CD4-positive, alpha-beta T cell (primary cell): ENCODE results near the gene SLC19A1. TPM values are rescaled to one million over a fixed set of nuclear protein-coding genes. Genes with fewer than 3 reads are reported as not detected.

Experiments used
- ATAC-seq: fragments of 200-7000 bp; cut with Tn5 transposase; one replicate; pipeline ENCODE4 v1.10.0; 2022; ENCODE audit warnings: mild to moderate bottlenecking; ENCODE audit not compliant: poor library complexity
- CTCF ChIA-PET: fragments of 350-600 bp; sonication (Branson Sonifier 250); formaldehyde crosslinking; loops from one replicate; lab custom pipeline; 2021; ENCODE audit warnings: antibody characterized with exemption, inconsistent platforms; lab: Charles Lee
- POLR2A ChIA-PET: fragments of 350-600 bp; sonication (Branson Sonifier 250); formaldehyde crosslinking; loops from one replicate; lab custom pipeline; 2021; ENCODE audit warnings: antibody characterized with exemption, inconsistent platforms; lab: Charles Lee
- DNase-seq, 14 experiments: peaks; one replicate each; pipeline ENCODE4 v3.0.0-alpha.2; 2013 to 2020; ENCODE audit warnings: mixed read lengths in 2 of 14
- H3K27ac ChIP-seq, 2 donors: one replicate each; pipeline versions ENCODE4 v1.5.1 to v1.7.0; 2013; ENCODE audit warnings: low read length in 2 of 2, low read depth in 1 of 2, mild to moderate bottlenecking in 1 of 2
- H3K27me3 ChIP-seq, 2 experiments: 1 replicate in 1 of 2; 2 replicates in 1 of 2; pipeline versions ENCODE4 v1.6.1 to v1.7.0; 2013; ENCODE audit warnings: low read length in 2 of 2, control low read depth in 1 of 2, mild to moderate bottlenecking in 1 of 2, moderate library complexity in 1 of 2; ENCODE audit not compliant: insufficient read depth in 2 of 2, control insufficient read depth in 1 of 2
- H3K36me3 ChIP-seq: one replicate; pipeline ENCODE4 v1.6.1; 2013; ENCODE audit warnings: low read length, control low read depth; ENCODE audit not compliant: insufficient read depth
- H3K4me1 ChIP-seq: one replicate; pipeline ENCODE4 v1.6.1; 2013; ENCODE audit warnings: low read length, control low read depth; ENCODE audit not compliant: insufficient read depth
- H3K4me3 ChIP-seq: one replicate; pipeline ENCODE4 v1.5.1; 2013; ENCODE audit warnings: mild to moderate bottlenecking, low read length, moderate library complexity
- H3K9me3 ChIP-seq, 2 experiments: 1 replicate in 1 of 2; 2 replicates in 1 of 2; pipeline versions ENCODE4 v1.6.1 to v1.7.0; 2013; ENCODE audit warnings: low read length in 2 of 2, mild to moderate bottlenecking in 2 of 2, control low read depth in 1 of 2, moderate library complexity in 1 of 2; ENCODE audit not compliant: control insufficient read depth in 1 of 2, insufficient read depth in 1 of 2
- H3K27ac Mint-ChIP-seq: one replicate; pipeline ENCODE4 v1.8.0; 2020; ENCODE audit warnings: mixed read lengths
- H3K27me3 Mint-ChIP-seq: one replicate; pipeline ENCODE4 v1.8.0; 2021; ENCODE audit warnings: mixed read lengths
- H3K36me3 Mint-ChIP-seq: one replicate; pipeline ENCODE4 v1.8.0; 2021; ENCODE audit warnings: low read depth, mixed read lengths
- H3K4me1 Mint-ChIP-seq: one replicate; pipeline ENCODE4 v1.8.0; 2021; ENCODE audit warnings: low read depth, mixed read lengths
- H3K4me3 Mint-ChIP-seq: one replicate; pipeline ENCODE4 v1.8.0; 2020; ENCODE audit warnings: mild to moderate bottlenecking, mixed read lengths
- H3K9me3 Mint-ChIP-seq: one replicate; pipeline ENCODE4 v1.8.0; 2020; ENCODE audit warnings: mixed read lengths
- intact Hi-C, 2 experiments: fragments of 100-400 bp; cut with DNase I in 1 of 2; cut with micrococcal nuclease in 1 of 2; formaldehyde crosslinking; loops; one replicate each; pipeline versions ENCODE4 v1.15.1 to v1.9.0; 2023 to 2025; cut with DNase I, micrococcal nuclease
- total RNA-seq, 174 experiments: library from RNA in 2 of 174; stranded (reverse) in 2 of 174; gene quantifications; one replicate each; pipeline ENCODE4 v1.2.3 and lab custom pipeline; 2021 to 2026
- TF ChIP-seq, protein P1 (sequence below): fragments of 200-600 bp; IDR thresholded peaks from one replicate; pipeline ENCODE4 v1.8.0; 2022; ENCODE audit warnings: antibody characterized with exemption, mild to moderate bottlenecking

SLC19A1 gene
- total RNA-seq, 2 experiments from 2014 or later = 11.5 to 12.0 TPM

DNA sequence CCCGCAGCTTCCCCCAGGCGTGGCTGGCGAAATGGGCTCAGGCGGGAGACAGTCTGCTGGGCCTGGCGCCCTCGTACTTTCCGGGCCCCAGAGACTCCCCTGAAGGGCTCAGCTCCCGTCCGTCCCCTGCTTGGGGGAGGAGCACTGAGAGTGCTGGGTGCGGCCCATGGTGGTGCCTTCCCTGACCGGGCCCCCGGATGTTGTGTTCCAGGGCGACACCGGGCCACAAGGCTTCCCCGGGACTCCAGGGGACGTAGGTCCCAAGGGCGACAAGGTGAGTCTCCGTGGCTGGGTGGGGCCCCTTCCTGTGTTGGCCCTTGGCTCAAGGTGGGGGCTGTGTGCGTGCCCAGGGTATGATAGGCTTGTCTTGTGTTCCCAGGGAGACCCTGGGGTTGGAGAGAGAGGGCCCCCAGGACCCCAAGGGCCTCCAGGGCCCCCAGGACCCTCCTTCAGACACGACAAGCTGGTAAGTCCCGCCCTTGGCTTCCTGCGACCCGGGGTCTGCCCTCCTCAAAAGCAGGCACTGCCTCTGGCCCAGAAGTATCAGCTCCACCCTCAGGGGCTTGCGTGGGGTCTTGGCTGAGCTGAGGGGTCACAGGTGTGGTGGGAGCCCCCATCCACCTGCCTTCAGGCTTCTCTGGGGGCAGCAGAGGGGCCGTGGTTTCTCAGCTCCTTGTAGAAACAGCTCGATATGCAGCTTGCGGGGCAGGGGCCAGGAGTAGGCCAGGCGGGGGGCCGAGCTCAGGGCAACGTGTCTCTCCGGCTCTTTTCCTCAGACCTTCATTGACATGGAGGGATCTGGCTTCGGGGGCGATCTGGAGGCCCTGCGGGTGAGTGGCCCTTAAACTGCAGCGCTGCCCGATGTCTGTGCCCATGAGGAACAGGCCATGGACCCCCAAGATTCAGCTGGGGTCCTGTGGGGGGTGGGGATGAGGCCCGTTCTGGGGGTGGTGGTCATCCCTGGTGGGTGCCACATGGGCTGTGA, 62.3 kb downstream of the SLC19A1 start:
- Histone ChIP-seq H3K27me3 (no peaks in the 10 kb centered on the region), H3K9me3 (peaks cover 0 to 5% of the 10 kb centered on the region in 2 experiments), H3K36me3 (no peaks in the 10 kb centered on the region), H3K27ac (peak overlapping the region; percentile 8 to 63), H3K4me1 (peaks cover 80% of the 10 kb centered on the region), H3K4me3 (peak overlapping the region; percentile 54)
- no peaks in the 10 kb centered on the region for H3K27me3 Mint-ChIP-seq
- H3K4me1 Mint-ChIP-seq = peaks cover 50% of the 10 kb centered on the region
- no peaks in the 10 kb centered on the region for H3K9me3 Mint-ChIP-seq
- TF ChIP-seq, protein P1, sequence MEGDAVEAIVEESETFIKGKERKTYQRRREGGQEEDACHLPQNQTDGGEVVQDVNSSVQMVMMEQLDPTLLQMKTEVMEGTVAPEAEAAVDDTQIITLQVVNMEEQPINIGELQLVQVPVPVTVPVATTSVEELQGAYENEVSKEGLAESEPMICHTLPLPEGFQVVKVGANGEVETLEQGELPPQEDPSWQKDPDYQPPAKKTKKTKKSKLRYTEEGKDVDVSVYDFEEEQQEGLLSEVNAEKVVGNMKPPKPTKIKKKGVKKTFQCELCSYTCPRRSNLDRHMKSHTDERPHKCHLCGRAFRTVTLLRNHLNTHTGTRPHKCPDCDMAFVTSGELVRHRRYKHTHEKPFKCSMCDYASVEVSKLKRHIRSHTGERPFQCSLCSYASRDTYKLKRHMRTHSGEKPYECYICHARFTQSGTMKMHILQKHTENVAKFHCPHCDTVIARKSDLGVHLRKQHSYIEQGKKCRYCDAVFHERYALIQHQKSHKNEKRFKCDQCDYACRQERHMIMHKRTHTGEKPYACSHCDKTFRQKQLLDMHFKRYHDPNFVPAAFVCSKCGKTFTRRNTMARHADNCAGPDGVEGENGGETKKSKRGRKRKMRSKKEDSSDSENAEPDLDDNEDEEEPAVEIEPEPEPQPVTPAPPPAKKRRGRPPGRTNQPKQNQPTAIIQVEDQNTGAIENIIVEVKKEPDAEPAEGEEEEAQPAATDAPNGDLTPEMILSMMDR = no peak
- intact Hi-C loops = loop anchor here (2.0 to 5.0 kb wide), 4 partner anchors 61 to 117 kb away; partner anchors contain the start of gene SLC19A1 (in 1 of the 2)
- no peaks in the 10 kb centered on the region for H3K36me3 Mint-ChIP-seq
- ChIA-PET POLR2A (interaction anchor here (0.7 to 1.3 kb wide), 2 partner anchors 11 to 436 kb away, joined by 3 to 4 read pairs; no protein-coding TSS in a partner anchor), CTCF (interaction anchor here (0.6 kb wide), 1 partner anchor 9 kb away, joined by 4 read pairs; no protein-coding TSS in a partner anchor)
- peak overlapping the region; percentile 44 for H3K4me3 Mint-ChIP-seq
- ATAC-seq (no peak), DNase-seq (peak in 10 of 14 experiments; percentile 17 to 58 (median 34))
- H3K27ac Mint-ChIP-seq = peak overlapping the region; percentile 95

DNA sequence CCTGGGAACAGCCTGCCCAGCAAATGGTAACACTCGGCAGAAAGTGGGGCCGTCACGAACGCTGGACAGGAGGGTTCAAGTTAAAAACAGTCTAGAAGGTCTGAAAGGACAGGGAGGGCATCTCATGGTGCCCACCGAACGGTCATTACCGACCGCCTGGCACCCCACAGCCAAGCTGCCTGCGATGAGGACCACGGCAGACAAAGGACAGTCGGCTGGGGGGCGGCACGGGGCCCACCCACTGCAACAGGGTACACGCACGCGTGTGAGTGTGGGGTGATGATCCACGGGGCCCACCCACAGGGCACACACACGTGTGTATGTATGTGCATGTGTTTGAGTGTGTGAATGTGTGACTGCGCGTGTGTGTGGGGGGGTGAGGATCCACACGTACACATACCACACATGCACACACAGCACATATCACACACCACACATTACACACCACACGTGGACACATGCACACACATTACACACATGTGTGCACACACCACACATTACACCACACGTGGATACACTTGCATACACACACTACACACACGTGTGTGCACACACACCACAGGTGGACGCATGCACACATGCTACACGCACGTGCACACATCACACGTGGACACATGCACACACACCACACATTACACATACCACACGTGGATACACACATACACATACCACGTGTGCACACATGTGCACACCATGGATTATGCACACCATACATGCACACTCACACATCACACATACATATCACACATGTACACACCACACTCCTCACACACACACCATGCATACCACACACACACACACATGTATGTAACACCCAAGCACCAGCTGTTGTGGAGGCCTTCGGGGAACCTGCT, 63.2 kb downstream of the SLC19A1 start:
- Mint-ChIP-seq H3K9me3 (no peaks in the 10 kb centered on the region), H3K36me3 (no peaks in the 10 kb centered on the region), H3K4me3 (peak overlapping the region; percentile 83), H3K27ac (peak overlapping the region; percentile 95), H3K4me1 (peaks cover 48% of the 10 kb centered on the region), H3K27me3 (no peaks in the 10 kb centered on the region)
- Histone ChIP-seq H3K9me3 (peaks cover 0 to 5% of the 10 kb centered on the region in 2 experiments), H3K27ac (peak overlapping the region; percentile 89 to 95), H3K4me3 (peak overlapping the region; percentile 54), H3K36me3 (no peaks in the 10 kb centered on the region), H3K27me3 (no peaks in the 10 kb centered on the region), H3K4me1 (peaks cover 80% of the 10 kb centered on the region)
- POLR2A ChIA-PET = interaction anchor here (1.1 kb wide), 1 partner anchor 156 kb away, joined by 3 read pairs; no protein-coding TSS in a partner anchor
- peak in 2 of 14 experiments; percentile 41 to 52 for DNase-seq
- peak; percentile 1 for ATAC-seq
- TF ChIP-seq, protein P1 = no peak
- CTCF ChIA-PET = interaction anchor here (0.8 to 0.9 kb wide), 2 partner anchors 40 to 117 kb away, joined by 3 to 4 read pairs; no protein-coding TSS in a partner anchor
- intact Hi-C loops = loop anchor here (1.0 to 5.0 kb wide), 7 partner anchors 62 to 444 kb away; partner anchors contain the start of gene SLC19A1 (in 1 of the 2)
